Coronary artery (tissue), 2 donors: Measurements from ENCODE around the gene KCNB1.
"Not testable (repeated sequence)": the region's sequence is repeated elsewhere in the genome, so short reads cannot be mapped to it uniquely, and the experiment has no call there.

Source experiments
- DNase-seq: peaks from one replicate; pipeline ENCODE4 v3.0.0-alpha.2; 2017; ENCODE audit warnings: low spot score
- H3K27ac ChIP-seq, 2 donors: fragments of 200-600 bp; sonication (generic); one replicate each; pipeline ENCODE4 v1.5.1; 2016 to 2019
- H3K4me3 ChIP-seq: fragments of 200-600 bp; sonication (generic); 2 replicates; pipeline ENCODE4 v1.5.1; 2016; ENCODE audit warnings: mild to moderate bottlenecking, moderate library complexity
- CTCF ChIP-seq: fragments of 200-600 bp; sonication (generic); IDR thresholded peaks from one replicate; pipeline ENCODE4 v1.5.1; 2019; ENCODE audit warnings: antibody characterized with exemption

The KCNB1 gene

GRCh38 chr20:49415005-49415667, 67.3 kb downstream of the KCNB1 start:
- no peak for DNase-seq
- no peak for TF ChIP-seq CTCF
- H3K27ac ChIP-seq = peak overlapping the region in 1 of 2 donors; percentile 27
- no peak overlapping the region for H3K4me3 ChIP-seq

- no peak for TF ChIP-seq CTCF
- no peak overlapping the region for H3K4me3 ChIP-seq
- no peak overlapping the region for H3K27ac ChIP-seq
- DNase-seq = no peak
Measured at GRCh38 chr20:49413677-49414076, 68.8 kb downstream of the KCNB1 start.

GRCh38 chr20:49412953-49413352, 69.5 kb downstream of the KCNB1 start:
- DNase-seq = no peak
- no peak for TF ChIP-seq CTCF
- Histone ChIP-seq H3K4me3 (no peak overlapping the region), H3K27ac (no peak overlapping the region)

- TF ChIP-seq CTCF = no peak
- no peak for DNase-seq
- Histone ChIP-seq H3K27ac (no peak overlapping the region), H3K4me3 (no peak overlapping the region)
Measured at GRCh38 chr20:49412254-49412653, 70.2 kb downstream of the KCNB1 start.

GRCh38 chr20:49411221-49411925, 71.1 kb downstream of the KCNB1 start:
- no peak for DNase-seq
- H3K4me3 ChIP-seq = no peak overlapping the region
- TF ChIP-seq CTCF = no peak
- H3K27ac ChIP-seq = peak overlapping the region in 1 of 2 donors; percentile 69

- not testable (repeated sequence) for DNase-seq, H3K4me3 ChIP-seq, H3K27ac ChIP-seq
Measured at GRCh38 chr20:49409975-49410621, 72.4 kb downstream of the KCNB1 start.

GRCh38 chr20:49409302-49409974, 73.0 kb downstream of the KCNB1 start:
- Histone ChIP-seq H3K4me3 (no peak overlapping the region), H3K27ac (no peak overlapping the region)
- DNase-seq = no peak
- TF ChIP-seq CTCF = no peak
